GM23338 (cell line): ENCODE measurements around the gene SNRNP35.

Experiments
- EZH2phosphoT487 ChIP-seq: fragments of 200-600 bp; sonication (generic); IDR thresholded peaks from one replicate; pipeline ENCODE4 v1.8.1; 2018; ENCODE audit warnings: antibody characterized with exemption; ENCODE audit not compliant: unreplicated experiment
- TF ChIP-seq, protein P1 (sequence below), 2 experiments: fragments of 200-600 bp in 1 of 2; sonication (generic) in 1 of 2; conservative IDR thresholded peaks; 2 replicates each; pipeline versions ENCODE4 v1.5.1 to v1.6.1; 2016 to 2017; ENCODE audit warnings: antibody characterized with exemption in 2 of 2, low read depth in 2 of 2, mild to moderate bottlenecking in 2 of 2, moderate library complexity in 1 of 2

DNA sequence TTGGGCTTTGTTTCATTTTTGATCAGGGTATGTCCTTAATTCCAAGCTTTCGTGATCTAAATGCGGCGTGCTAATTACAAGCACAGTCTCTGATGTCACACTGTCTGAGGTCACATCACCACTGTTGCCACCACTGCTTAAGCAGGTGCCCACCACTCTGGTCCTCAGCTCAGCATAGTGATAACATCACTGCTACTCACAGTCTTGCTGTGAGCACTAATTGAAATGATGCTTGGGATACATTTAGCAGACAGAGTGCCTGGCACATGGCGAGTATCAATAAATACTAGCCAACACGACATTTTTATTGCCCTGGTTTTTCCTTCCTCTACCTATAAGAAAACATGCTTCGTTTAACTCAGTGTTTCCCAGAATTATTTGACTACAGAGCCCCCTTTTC lies 29.3 kb upstream of the SNRNP35 start:
- TF ChIP-seq, protein P1, sequence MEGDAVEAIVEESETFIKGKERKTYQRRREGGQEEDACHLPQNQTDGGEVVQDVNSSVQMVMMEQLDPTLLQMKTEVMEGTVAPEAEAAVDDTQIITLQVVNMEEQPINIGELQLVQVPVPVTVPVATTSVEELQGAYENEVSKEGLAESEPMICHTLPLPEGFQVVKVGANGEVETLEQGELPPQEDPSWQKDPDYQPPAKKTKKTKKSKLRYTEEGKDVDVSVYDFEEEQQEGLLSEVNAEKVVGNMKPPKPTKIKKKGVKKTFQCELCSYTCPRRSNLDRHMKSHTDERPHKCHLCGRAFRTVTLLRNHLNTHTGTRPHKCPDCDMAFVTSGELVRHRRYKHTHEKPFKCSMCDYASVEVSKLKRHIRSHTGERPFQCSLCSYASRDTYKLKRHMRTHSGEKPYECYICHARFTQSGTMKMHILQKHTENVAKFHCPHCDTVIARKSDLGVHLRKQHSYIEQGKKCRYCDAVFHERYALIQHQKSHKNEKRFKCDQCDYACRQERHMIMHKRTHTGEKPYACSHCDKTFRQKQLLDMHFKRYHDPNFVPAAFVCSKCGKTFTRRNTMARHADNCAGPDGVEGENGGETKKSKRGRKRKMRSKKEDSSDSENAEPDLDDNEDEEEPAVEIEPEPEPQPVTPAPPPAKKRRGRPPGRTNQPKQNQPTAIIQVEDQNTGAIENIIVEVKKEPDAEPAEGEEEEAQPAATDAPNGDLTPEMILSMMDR (conservative IDR thresholded peaks at IDR 0.05; ENCODE audit: low read depth in 2 of 2): no peak
- TF ChIP-seq EZH2phosphoT487: no peak
